GM12878 (cell line): ENCODE data around the gene KISS1R. TPM values are rescaled to one million over a fixed set of nuclear protein-coding genes. Genes with fewer than 3 reads are reported as not detected.
A peak's percentile ranks its signal among the peaks of the same experiment; 100 is the strongest.

Source experiments
- ATAC-seq: fragments of 200-7000 bp; cut with Tn5 transposase; 3 replicates; pipeline ENCODE4 v1.9.1; 2020; ENCODE audit warnings: mild to moderate bottlenecking, moderate library complexity
- BruUV-seq: library from RNA; stranded (reverse); fragments of 400-500 nt; replicated peaks from 2 replicates; lab custom pipeline; 2021; lab: Mats Ljungman, UMichigan
- CTCF ChIA-PET: fragments of 300-600 bp; sonication (Branson Sonifier 250); formaldehyde crosslinking; extraction: SDS; loops from one replicate; lab custom pipeline; 2021; ENCODE audit warnings: inconsistent platforms; lab: Yijun Ruan, JAX
- POLR2A ChIA-PET: fragments of 350-600 bp; formaldehyde crosslinking; extraction: SDS; loops from one replicate; lab custom pipeline; 2021; ENCODE audit warnings: inconsistent platforms; lab: Charles Lee
- RAD21 ChIA-PET: fragments of 300-600 bp; sonication (Branson Sonifier 250); formaldehyde crosslinking; loops from one replicate; lab custom pipeline; 2023; ENCODE audit warnings: antibody characterized with exemption; ENCODE audit not compliant: unreplicated experiment; lab: Charles Lee
- SMC1A ChIA-PET: fragments of 300-600 bp; sonication (Branson Sonifier 250); formaldehyde crosslinking; loops from one replicate; lab custom pipeline; 2023; ENCODE audit not compliant: unreplicated experiment, uncharacterized antibody; lab: Charles Lee
- DNase-seq: peaks from one replicate; pipeline ENCODE4 v3.0.0-alpha.2; 2011; ENCODE audit warnings: low read depth, low spot score
- FAIRE-seq: peaks from 3 replicates; lab custom pipeline; 2011; peaks lifted over from hg19 to GRCh38; lab: Jason Lieb, UNC
- H2AFZ ChIP-seq: 2 replicates; pipeline ENCODE4 v1.6.0; 2011; ENCODE audit warnings: low read depth, low read length, control low read depth; ENCODE audit not compliant: control insufficient read depth
- H3K27ac ChIP-seq: 2 replicates; pipeline ENCODE4 v1.5.1; 2011; ENCODE audit warnings: control low read depth; ENCODE audit not compliant: control insufficient read depth, insufficient read depth
- H3K27me3 ChIP-seq, 2 experiments: replicated peaks in 1 of 2; 2 replicates each; pipeline versions ENCODE4 v1.6.0 to v1.6.1; 2011; ENCODE audit warnings: low read length in 1 of 2; ENCODE audit not compliant: control insufficient read depth in 2 of 2, insufficient read depth in 2 of 2
- H3K36me3 ChIP-seq, 2 experiments: 2 replicates each; pipeline ENCODE4 v1.5.1; 2011; ENCODE audit warnings: low read length in 1 of 2; ENCODE audit not compliant: control insufficient read depth in 2 of 2, insufficient read depth in 2 of 2
- H3K4me1 ChIP-seq: 2 replicates; pipeline ENCODE4 v1.6.1; 2011; ENCODE audit warnings: mild to moderate bottlenecking, low read length, moderate library complexity, mixed read lengths; ENCODE audit not compliant: control insufficient read depth, insufficient read depth
- H3K4me2 ChIP-seq: 2 replicates; pipeline ENCODE4 v1.6.0; 2011; ENCODE audit warnings: control low read depth; ENCODE audit not compliant: control insufficient read depth, insufficient read depth
- H3K4me3 ChIP-seq: fragments of 200-600 bp; sonication (generic); 2 replicates; pipeline ENCODE4 v1.5.1; 2016
- H3K79me2 ChIP-seq: 2 replicates; pipeline ENCODE4 v1.6.0; 2011; ENCODE audit warnings: low read length; ENCODE audit not compliant: control insufficient read depth, insufficient read depth
- H3K9ac ChIP-seq: 2 replicates; pipeline ENCODE4 v1.8.0; 2011; ENCODE audit warnings: low read length, control low read depth, mixed read lengths; ENCODE audit not compliant: control insufficient read depth, insufficient read depth
- H3K9me3 ChIP-seq: replicated peaks from 3 replicates; pipeline ENCODE4 v1.5.1; 2011; ENCODE audit warnings: mild to moderate bottlenecking, low read length; ENCODE audit not compliant: control insufficient read depth, insufficient read depth
- H4K20me1 ChIP-seq: 2 replicates; pipeline ENCODE4 v1.6.0; 2011; ENCODE audit not compliant: control insufficient read depth, insufficient read depth
- BCL3 ChIP-seq: IDR thresholded peaks from 2 replicates; pipeline ENCODE4 v1.6.1; 2011; ENCODE audit warnings: borderline replicate concordance, low read depth, mild to moderate bottlenecking, moderate library complexity, low read length; ENCODE audit not compliant: insufficient read depth, poor library complexity, severe bottlenecking
- EZH2 ChIP-seq: IDR thresholded peaks from 2 replicates; pipeline ENCODE4 v1.6.1; 2012; ENCODE audit warnings: low read depth, mild to moderate bottlenecking, control low read depth, inconsistent platforms, low read length, borderline replicate concordance; ENCODE audit not compliant: control insufficient read depth
- HDAC2 ChIP-seq: fragments of 200-600 bp; sonication (generic); IDR thresholded peaks from 2 replicates; pipeline ENCODE4 v1.6.1; 2017
- LARP7 ChIP-seq: fragments of 450-650 bp; IDR thresholded peaks from 2 replicates; pipeline ENCODE4 v1.6.1; 2017; ENCODE audit warnings: mild to moderate bottlenecking
- MXI1 ChIP-seq: fragments of 150-350 bp; IDR thresholded peaks from 2 replicates; pipeline ENCODE4 v1.6.1; 2011; ENCODE audit warnings: low read depth, mild to moderate bottlenecking, inconsistent platforms, low read length, improper control_type of control experiment
- MYC ChIP-seq: IDR thresholded peaks from 2 replicates; pipeline ENCODE4 v1.6.1; 2011; ENCODE audit warnings: mild to moderate bottlenecking, low read length, moderate library complexity, inconsistent platforms; ENCODE audit not compliant: insufficient read depth, insufficient replicate concordance, insufficient read length, severe bottlenecking
- NR2C2 ChIP-seq: IDR thresholded peaks from 2 replicates; pipeline ENCODE4 v1.6.1; 2011; ENCODE audit warnings: borderline replicate concordance, low read depth; ENCODE audit not compliant: control insufficient read depth, insufficient read length
- NRF1 ChIP-seq: conservative IDR thresholded peaks from 2 replicates; pipeline ENCODE4 v1.6.1; 2011; ENCODE audit warnings: mild to moderate bottlenecking, low read depth, low read length, improper control_type of control experiment
- POLR2AphosphoS2 ChIP-seq: IDR thresholded peaks from 2 replicates; pipeline ENCODE4 v1.6.1; 2011; ENCODE audit warnings: low read depth, mild to moderate bottlenecking, low read length, improper control_type of control experiment, moderate library complexity
- RAD21 ChIP-seq: IDR thresholded peaks from 2 replicates; pipeline ENCODE4 v1.6.1; 2011; ENCODE audit warnings: mild to moderate bottlenecking, low read depth, low read length, moderate library complexity; ENCODE audit not compliant: insufficient read depth
- RB1 ChIP-seq: fragments of 450-650 bp; formaldehyde crosslinking; IDR thresholded peaks from 2 replicates; pipeline ENCODE4 v1.6.1; 2017; ENCODE audit warnings: mild to moderate bottlenecking, borderline replicate concordance
- RUNX3 ChIP-seq: IDR thresholded peaks from 2 replicates; pipeline ENCODE4 v1.6.1; 2012; ENCODE audit warnings: low read length, inconsistent platforms
- SIN3A ChIP-seq: IDR thresholded peaks from 2 replicates; pipeline ENCODE4 v1.6.1; 2012; ENCODE audit warnings: low read depth, low read length, improper control_type of control experiment
- USF1 ChIP-seq: IDR thresholded peaks from 2 replicates; pipeline ENCODE4 v1.6.1; 2011; ENCODE audit warnings: borderline replicate concordance, low read depth, mild to moderate bottlenecking, moderate library complexity, mixed read lengths, low read length; ENCODE audit not compliant: insufficient read depth; ENCODE audit errors: extremely low read length
- ZBED1 ChIP-seq: IDR thresholded peaks from 2 replicates; pipeline ENCODE4 v1.6.1; 2016; ENCODE audit warnings: borderline replicate concordance
- ZNF217 ChIP-seq: fragments of 450-650 bp; IDR thresholded peaks from 2 replicates; pipeline ENCODE4 v1.6.1; 2017; ENCODE audit warnings: antibody characterized with exemption, mild to moderate bottlenecking
- WGBS: methylation state at CpG from one replicate; pipeline ENCODE4 v1.1.6; 2016; ENCODE audit warnings: low lambda C conversion rate; ENCODE audit not compliant: insufficient replicate concordance, insufficient coverage; ENCODE audit errors: missing lambda C conversion rate; 5-methylcytosine and 5-hydroxymethylcytosine counted together
- in situ Hi-C: fragments of 300-500 bp; cut with MboI; formaldehyde crosslinking; loops from 9 replicates; pipeline ENCODE4 v1.14.3; 2018; ENCODE audit warnings: mixed read lengths
- intact Hi-C: fragments of 100-400 bp; cut with micrococcal nuclease; formaldehyde crosslinking; loops from one replicate; pipeline ENCODE4 v1.14.2; 2022; ENCODE audit not compliant: unreplicated experiment
- polyA plus RNA-seq, 11 experiments: library from polyadenylated mRNA; depleted of rRNA in 4 of 11; unstranded in 6 of 11; stranded (reverse) in 5 of 11; fragments of >200 nt; fragmentation: Nextera tagmentation in 4 of 11; fragmentation: Illumina TruSeq in 1 of 11; extraction: Ambion mirVana in 4 of 11; extraction: Trizol in 1 of 11; gene quantifications; 1 replicate in 1 of 11; 2 replicates in 10 of 11; pipeline versions ENCODE4 v1.2.1 to v1.2.3, GENCODE V29; 2011 to 2016; ENCODE audit warnings: inconsistent platforms in 2 of 11, missing spikeins in 2 of 11, low read depth in 1 of 11
- total RNA-seq, 4 experiments: library from RNA; depleted of rRNA in 3 of 4; stranded (reverse); fragments of >200 nt in 3 of 4; fragmentation: Illumina TruSeq in 1 of 4; extraction: Trizol in 1 of 4; gene quantifications; 2 replicates each; pipeline versions ENCODE4 v1.2.1 to v1.2.3, GENCODE V29; 2013 to 2021
- TF ChIP-seq, protein P1 (sequence below): IDR thresholded peaks from 2 replicates; pipeline ENCODE4 v1.6.1; 2012; ENCODE audit warnings: low read depth, low read length, improper control_type of control experiment
- TF ChIP-seq, protein P2 (sequence below): fragments of 450-650 bp; IDR thresholded peaks from 2 replicates; pipeline ENCODE4 v1.6.1; 2018; ENCODE audit warnings: mild to moderate bottlenecking, low read depth, moderate library complexity; ENCODE audit not compliant: partially characterized antibody

The KISS1R gene
- total and polyA plus RNA-seq, 10 of the 15 experiments (the other 5 are each of a cell fraction or from before 2014, with no cell fraction given), result 0.13 to 2.7 (median 1.4) TPM; not detected in 3

DNA sequence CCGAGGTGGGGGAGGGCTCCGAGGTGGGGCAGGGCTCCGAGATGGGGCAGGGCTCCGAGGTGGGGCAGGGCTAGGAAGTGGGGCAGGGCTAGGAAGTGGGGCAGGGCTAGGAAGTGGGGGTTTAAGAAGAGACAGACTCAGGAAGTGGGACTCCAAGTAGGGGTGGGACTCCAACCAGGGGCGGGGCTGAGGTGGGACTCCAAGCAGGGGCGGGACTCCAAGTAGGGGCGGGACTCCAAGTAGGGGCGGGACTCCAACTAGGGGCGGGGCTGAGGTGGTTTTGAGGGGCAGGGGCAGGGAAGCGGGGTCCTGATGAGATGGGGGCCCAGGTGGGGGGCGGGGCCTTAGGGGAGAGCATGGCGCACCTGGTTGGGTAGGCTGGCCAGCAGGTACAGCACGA is 44.0 kb upstream of the KISS1R start:
- H3K27ac ChIP-seq, result no peak overlapping the region
- in situ Hi-C loops, result no loop called here
- H3K4me3 ChIP-seq, result no peak overlapping the region
- H4K20me1 ChIP-seq, result no peaks in the 10 kb centered on the region
- no peaks in the 10 kb centered on the region for H3K4me1 ChIP-seq
- peak; percentile 32 for DNase-seq
- ChIA-PET SMC1A (interaction anchor here (0.7 kb wide), 1 partner anchor 17 kb away, joined by 4 read pairs; no protein-coding TSS in a partner anchor), POLR2A (no interaction called here), RAD21 (no interaction called here), CTCF (no interaction called here)
- TF ChIP-seq LARP7 (no peak), POLR2AphosphoS2 (no peak), RB1 (no peak), EZH2 (no peak), MYC (no peak), NR2C2 (no peak), RUNX3 (no peak), ZNF217 (no peak), BCL3 (no peak), USF1 (no peak), SIN3A (no peak), ZBED1 (no peak), NRF1 (no peak), RAD21 (no peak), HDAC2 (no peak), MXI1 (no peak)
- TF ChIP-seq, protein P1, sequence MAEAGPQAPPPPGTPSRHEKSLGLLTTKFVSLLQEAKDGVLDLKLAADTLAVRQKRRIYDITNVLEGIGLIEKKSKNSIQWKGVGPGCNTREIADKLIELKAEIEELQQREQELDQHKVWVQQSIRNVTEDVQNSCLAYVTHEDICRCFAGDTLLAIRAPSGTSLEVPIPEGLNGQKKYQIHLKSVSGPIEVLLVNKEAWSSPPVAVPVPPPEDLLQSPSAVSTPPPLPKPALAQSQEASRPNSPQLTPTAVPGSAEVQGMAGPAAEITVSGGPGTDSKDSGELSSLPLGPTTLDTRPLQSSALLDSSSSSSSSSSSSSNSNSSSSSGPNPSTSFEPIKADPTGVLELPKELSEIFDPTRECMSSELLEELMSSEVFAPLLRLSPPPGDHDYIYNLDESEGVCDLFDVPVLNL, result no peak
- TF ChIP-seq, protein P2, sequence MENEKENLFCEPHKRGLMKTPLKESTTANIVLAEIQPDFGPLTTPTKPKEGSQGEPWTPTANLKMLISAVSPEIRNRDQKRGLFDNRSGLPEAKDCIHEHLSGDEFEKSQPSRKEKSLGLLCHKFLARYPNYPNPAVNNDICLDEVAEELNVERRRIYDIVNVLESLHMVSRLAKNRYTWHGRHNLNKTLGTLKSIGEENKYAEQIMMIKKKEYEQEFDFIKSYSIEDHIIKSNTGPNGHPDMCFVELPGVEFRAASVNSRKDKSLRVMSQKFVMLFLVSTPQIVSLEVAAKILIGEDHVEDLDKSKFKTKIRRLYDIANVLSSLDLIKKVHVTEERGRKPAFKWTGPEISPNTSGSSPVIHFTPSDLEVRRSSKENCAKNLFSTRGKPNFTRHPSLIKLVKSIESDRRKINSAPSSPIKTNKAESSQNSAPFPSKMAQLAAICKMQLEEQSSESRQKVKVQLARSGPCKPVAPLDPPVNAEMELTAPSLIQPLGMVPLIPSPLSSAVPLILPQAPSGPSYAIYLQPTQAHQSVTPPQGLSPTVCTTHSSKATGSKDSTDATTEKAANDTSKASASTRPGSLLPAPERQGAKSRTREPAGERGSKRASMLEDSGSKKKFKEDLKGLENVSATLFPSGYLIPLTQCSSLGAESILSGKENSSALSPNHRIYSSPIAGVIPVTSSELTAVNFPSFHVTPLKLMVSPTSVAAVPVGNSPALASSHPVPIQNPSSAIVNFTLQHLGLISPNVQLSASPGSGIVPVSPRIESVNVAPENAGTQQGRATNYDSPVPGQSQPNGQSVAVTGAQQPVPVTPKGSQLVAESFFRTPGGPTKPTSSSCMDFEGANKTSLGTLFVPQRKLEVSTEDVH, result no peak
- H2AFZ ChIP-seq, result no peak overlapping the region
- ATAC-seq, result peak; percentile 93
- H3K27me3 ChIP-seq, result no peaks in the 10 kb centered on the region
- no peak for FAIRE-seq
- no peaks in the 10 kb centered on the region for H3K79me2 ChIP-seq
- WGBS, result 2% methylated on average over 6 of the region's 13 CpGs
- no peak overlapping the region for H3K9ac ChIP-seq
- no peaks in the 10 kb centered on the region for H3K9me3 ChIP-seq
- intact Hi-C loops, result no loop called here
- BruUV-seq, result no TSS peak
- no peak overlapping the region for H3K4me2 ChIP-seq
- no peaks in the 10 kb centered on the region; a peak in 2 of 4 replicates for H3K36me3 ChIP-seq
